Spleen (tissue), 7 donors: ENCODE measurements around the gene CCR8.

Source experiments
- CTCF ChIP-seq, 11 experiments: fragments of 200-600 bp in 7 of 11; fragments of 450-650 bp in 4 of 11; sonication (generic) in 4 of 11; IDR thresholded peaks in 8 of 11; conservative IDR thresholded peaks in 3 of 11; 1 replicate in 7 of 11; 2 replicates in 4 of 11; pipeline versions ENCODE4 v1.4.0 to v1.8.0; 2016 to 2021; ENCODE audit warnings: antibody characterized with exemption in 11 of 11, inconsistent platforms in 4 of 11, mild to moderate bottlenecking in 1 of 11
- POLR2AphosphoS5 ChIP-seq, 3 donors: sonication (generic); formaldehyde crosslinking; IDR thresholded peaks; one replicate each; pipeline ENCODE4 v1.5.1; 2017; ENCODE audit warnings: antibody characterized with exemption in 3 of 3
- donor health status: DM: no; HTN: no; CAD: no; lungs with moderate emphysema.
- donor health status: DM: no; HTN: no; CAD: no.
- donor health status: DM: no; HTN: no; CAD: no.

GRCh38 chr3:39318301-39318700, 11.2 kb upstream of the CCR8 start:
- TF ChIP-seq CTCF (IDR thresholded peaks at IDR 0.05 in 8 of 11, conservative IDR thresholded peaks at IDR 0.05 in 3 of 11) (no peak), POLR2AphosphoS5 (IDR thresholded peaks at IDR 0.05) (no peak)
